GM19351 (cell line): ENCODE data around the gene PHF14.

Experiments
- ATAC-seq: cut with Tn5 transposase; IDR thresholded peaks from one replicate; pipeline ENCODE4 v1.9.1; 2021; ENCODE audit warnings: mild to moderate bottlenecking, moderate library complexity; ENCODE audit not compliant: unreplicated experiment

Gene PHF14

GRCh38 chr7:11196143-11196542 is 222.5 kb downstream of the PHF14 start:
- ATAC-seq, result no peak

GRCh38 chr7:11203224-11203623 is 229.6 kb downstream of the PHF14 start:
- no peak for ATAC-seq

- no peak for ATAC-seq
Measured at GRCh38 chr7:11203683-11204082, 230.0 kb downstream of the PHF14 start.

GRCh38 chr7:11206177-11206899 is 232.7 kb downstream of the PHF14 start:
- ATAC-seq, result no peak

GRCh38 chr7:11207565-11207964 is 233.9 kb downstream of the PHF14 start:
- no peak for ATAC-seq

- no peak for ATAC-seq
Measured at GRCh38 chr7:11208883-11209465, 235.3 kb downstream of the PHF14 start.

- peak; percentile 36 for ATAC-seq
Measured at GRCh38 chr7:11210374-11210773, 236.7 kb downstream of the PHF14 start.

- peak; percentile 87 for ATAC-seq
Measured at GRCh38 chr7:11212080-11212711, 238.5 kb downstream of the PHF14 start.

- ATAC-seq, result no peak
Measured at GRCh38 chr7:11212816-11213215, 239.1 kb downstream of the PHF14 start.

- no peak for ATAC-seq
Measured at GRCh38 chr7:11213266-11213665, 239.6 kb downstream of the PHF14 start.

- ATAC-seq, result no peak
Measured at GRCh38 chr7:11216276-11216675, 242.6 kb downstream of the PHF14 start.

GRCh38 chr7:11217848-11218565 is 244.3 kb downstream of the PHF14 start:
- no peak for ATAC-seq
